Stimulated activated CD8-positive, alpha-beta memory T cell treated with anti-CD3 and anti-CD28 coated beads, Interleukin-12 subunit alpha, Interleukin-12 subunit beta, amount 100 ng/mL, for 24 hours (primary cell): ENCODE measurements around the gene CLEC18A.
"Not testable (repeated sequence)": the region's sequence is repeated elsewhere in the genome, so short reads cannot be mapped to it uniquely, and the experiment has no call there.

Experiments
- DNase-seq: peaks from one replicate; pipeline ENCODE4 v3.0.0-alpha.2; 2020; ENCODE audit errors: extremely low read depth

Gene CLEC18A

GRCh38 chr16:69952116-69952515 is 982 bp downstream of the CLEC18A start:
- DNase-seq, result not testable (repeated sequence)

- DNase-seq, result not testable (repeated sequence)
These were observed 1.6 kb downstream of the CLEC18A start for GRCh38 chr16:69952572-69953355.

- DNase-seq, result not testable (repeated sequence)
These were observed 3.1 kb downstream of the CLEC18A start for GRCh38 chr16:69954241-69954640.

- not testable (repeated sequence) for DNase-seq
These were observed 12.2 kb downstream of the CLEC18A start for GRCh38 chr16:69963312-69963711.

- not testable (repeated sequence) for DNase-seq
These were observed 14.0 kb downstream of the CLEC18A start for GRCh38 chr16:69964960-69965660.

GRCh38 chr16:69965661-69966054 is 14.5 kb downstream of the CLEC18A start:
- DNase-seq, result not testable (repeated sequence)

- DNase-seq, result not testable (repeated sequence)
These were observed 16.6 kb downstream of the CLEC18A start for GRCh38 chr16:69967688-69968087.

GRCh38 chr16:69968125-69968524 is 17.0 kb downstream of the CLEC18A start:
- not testable (repeated sequence) for DNase-seq

- not testable (repeated sequence) for DNase-seq
These were observed 18.5 kb downstream of the CLEC18A start for GRCh38 chr16:69969657-69970056.

GRCh38 chr16:69972120-69972519 is 21.0 kb downstream of the CLEC18A start:
- DNase-seq, result not testable (repeated sequence)

- not testable (repeated sequence) for DNase-seq
These were observed 21.8 kb downstream of the CLEC18A start for GRCh38 chr16:69972935-69973334.

- DNase-seq, result not testable (repeated sequence)
These were observed 34.1 kb downstream of the CLEC18A start for GRCh38 chr16:69985196-69985595.

GRCh38 chr16:69997956-69998355 is 46.8 kb downstream of the CLEC18A start:
- not testable (repeated sequence) for DNase-seq

- not testable (repeated sequence) for DNase-seq
These were observed 48.7 kb downstream of the CLEC18A start for GRCh38 chr16:69999801-70000200.

- not testable (repeated sequence) for DNase-seq
These were observed 52.4 kb downstream of the CLEC18A start for GRCh38 chr16:70003511-70003910.

- not testable (repeated sequence) for DNase-seq
These were observed 57.5 kb downstream of the CLEC18A start for GRCh38 chr16:70008604-70009003.

- not testable (repeated sequence) for DNase-seq
These were observed 59.5 kb downstream of the CLEC18A start for GRCh38 chr16:70010615-70011014.

- not testable (repeated sequence) for DNase-seq
These were observed 60.0 kb downstream of the CLEC18A start for GRCh38 chr16:70011120-70011519.

GRCh38 chr16:70012354-70012753 is 61.2 kb downstream of the CLEC18A start:
- not testable (repeated sequence) for DNase-seq

- DNase-seq, result not testable (repeated sequence)
These were observed 61.8 kb downstream of the CLEC18A start for GRCh38 chr16:70012951-70013350.
